HG03520 (cell line): ENCODE data around the gene SNRNP25.

Experiments
- ATAC-seq: cut with Tn5 transposase; IDR thresholded peaks from one replicate; pipeline ENCODE4 v1.9.1; 2021; ENCODE audit warnings: mild to moderate bottlenecking, moderate library complexity; ENCODE audit not compliant: unreplicated experiment

SNRNP25 gene

DNA sequence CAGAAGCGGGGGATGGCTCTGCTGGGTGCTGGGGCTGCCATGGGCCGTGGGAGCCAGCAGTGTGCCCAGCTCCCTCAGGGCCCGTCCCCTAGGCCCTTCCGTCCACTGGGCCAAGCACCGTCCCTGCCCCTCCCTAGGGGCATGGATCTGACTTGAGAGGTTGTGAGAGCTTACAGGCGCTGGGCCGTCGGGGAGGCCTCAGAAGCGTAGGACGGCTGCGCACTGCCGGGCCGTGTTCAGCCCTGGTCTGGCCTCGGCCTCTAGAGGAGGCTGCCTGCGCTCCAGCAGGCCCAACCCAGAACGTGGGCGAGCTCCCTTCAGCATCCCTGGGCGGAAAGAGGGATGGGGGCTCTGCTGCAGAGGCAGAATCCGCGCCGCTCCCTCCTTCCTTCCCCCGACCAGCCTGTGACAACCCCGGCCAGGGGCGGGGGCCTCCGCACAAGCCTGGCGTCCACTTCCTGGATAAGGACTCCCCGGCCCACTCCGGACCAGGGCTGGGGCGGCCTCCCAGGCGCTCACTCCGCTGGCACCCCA lies 23.7 kb downstream of the SNRNP25 start:
- ATAC-seq: peak; percentile 10

DNA sequence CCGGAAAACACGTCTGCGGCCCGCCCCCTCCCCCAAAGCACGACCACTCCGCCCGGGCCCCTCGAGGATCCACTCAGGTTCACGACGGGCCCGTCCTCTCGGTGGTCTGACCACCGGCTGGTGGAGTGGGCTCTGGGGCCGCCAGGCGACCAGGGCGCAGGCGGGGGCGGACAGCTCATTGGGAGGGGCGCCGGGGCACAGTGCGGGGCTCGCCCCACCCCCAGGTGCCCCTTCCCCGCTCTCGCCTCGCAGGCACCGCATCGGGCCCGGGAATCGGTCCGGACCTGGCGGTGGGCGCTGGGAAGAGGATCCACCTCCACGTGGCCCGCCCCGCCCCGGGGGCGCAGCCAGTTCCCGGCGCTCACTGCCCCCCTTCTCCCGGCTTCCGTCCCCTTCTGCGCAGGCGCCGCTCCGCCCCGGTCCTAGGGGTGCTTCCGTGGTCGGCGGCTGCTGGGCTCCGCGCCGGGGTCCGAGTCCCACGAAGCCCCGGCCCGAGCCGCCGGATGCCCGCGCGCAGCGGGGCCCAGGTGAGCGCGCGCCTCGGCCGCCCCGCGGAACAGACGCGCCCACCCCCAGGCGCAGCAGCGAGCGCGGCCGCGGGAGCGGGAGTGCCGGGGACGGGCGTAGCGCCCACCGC lies 24.3 kb downstream of the SNRNP25 start, which contains the start of gene MPG:
Gene MPG, plus strand, starts transcription at position 419 of the 637 bp plus-strand sequence. Its CDS starts 85 bp downstream, at position 504.
- ATAC-seq: peak; percentile 52

DNA sequence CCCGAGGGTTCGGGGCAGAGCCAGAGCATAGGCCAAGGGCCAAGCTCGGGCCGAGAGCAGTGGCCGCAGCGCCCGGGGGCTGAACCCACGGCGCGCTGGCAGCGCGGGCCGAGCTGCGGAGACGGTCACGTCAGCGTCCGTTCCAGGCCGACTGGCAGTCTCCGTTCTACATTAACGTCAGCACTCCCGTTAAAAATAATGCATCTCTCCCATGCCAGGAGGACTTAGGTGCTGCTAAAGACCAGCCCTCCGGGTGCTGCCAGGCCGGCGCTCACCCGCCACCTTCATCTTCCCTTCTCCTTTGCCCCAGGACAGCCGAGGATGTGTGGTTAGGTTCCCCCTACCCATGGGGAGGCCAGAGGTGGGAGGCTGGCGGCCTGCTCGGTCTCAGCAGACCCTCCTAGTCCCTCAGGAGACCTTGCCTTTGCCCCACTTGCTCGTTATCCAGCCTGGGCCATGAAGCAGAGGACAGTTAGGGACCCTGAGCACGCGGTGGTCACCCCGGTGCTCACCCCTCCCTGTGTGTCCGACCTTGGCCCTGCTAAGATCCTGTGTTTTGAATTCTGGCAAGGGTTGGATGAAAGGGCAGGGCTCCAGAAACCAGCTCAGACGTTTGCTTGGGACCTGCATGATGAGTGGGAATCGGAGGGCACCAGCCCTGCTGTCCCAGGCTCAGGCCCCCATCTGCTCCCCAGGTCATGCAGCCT lies 25.0 kb downstream of the SNRNP25 start:
- peak; percentile 21 for ATAC-seq

DNA sequence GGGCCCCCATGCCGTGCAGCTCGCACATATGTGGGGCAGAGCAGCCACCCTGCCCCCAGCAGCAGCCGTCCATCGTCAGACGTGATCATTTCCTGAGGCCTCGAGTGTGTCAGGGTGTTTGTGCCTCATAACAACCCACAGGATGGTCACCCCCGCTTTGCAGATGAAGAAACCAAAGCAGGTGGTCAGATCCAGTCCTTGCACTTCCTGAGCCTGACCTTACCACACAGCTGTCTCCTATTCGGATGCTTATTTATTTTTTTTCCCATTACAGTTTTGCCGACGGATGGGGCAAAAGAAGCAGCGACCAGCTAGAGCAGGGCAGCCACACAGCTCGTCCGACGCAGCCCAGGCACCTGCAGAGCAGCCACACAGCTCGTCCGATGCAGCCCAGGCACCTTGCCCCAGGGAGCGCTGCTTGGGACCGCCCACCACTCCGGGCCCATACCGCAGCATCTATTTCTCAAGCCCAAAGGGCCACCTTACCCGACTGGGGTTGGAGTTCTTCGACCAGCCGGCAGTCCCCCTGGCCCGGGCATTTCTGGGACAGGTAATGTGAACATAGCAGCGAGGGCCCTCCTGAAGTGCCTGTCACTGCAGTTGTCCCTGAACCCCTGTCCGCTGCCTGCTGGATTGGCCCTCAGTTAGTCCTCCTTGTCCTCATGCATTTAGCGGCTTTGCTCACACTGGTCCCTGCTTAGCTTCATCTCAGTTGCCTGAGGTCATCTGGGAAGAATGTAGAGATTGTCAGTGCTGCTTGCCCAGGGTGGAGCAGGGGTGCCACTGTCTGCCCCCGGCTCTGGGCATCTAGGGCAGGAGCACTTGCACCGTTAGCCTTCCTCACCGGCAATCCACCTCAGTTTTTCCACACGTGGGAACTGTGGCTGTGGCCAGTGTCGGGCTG lies 25.8 kb downstream of the SNRNP25 start:
- no peak for ATAC-seq

DNA sequence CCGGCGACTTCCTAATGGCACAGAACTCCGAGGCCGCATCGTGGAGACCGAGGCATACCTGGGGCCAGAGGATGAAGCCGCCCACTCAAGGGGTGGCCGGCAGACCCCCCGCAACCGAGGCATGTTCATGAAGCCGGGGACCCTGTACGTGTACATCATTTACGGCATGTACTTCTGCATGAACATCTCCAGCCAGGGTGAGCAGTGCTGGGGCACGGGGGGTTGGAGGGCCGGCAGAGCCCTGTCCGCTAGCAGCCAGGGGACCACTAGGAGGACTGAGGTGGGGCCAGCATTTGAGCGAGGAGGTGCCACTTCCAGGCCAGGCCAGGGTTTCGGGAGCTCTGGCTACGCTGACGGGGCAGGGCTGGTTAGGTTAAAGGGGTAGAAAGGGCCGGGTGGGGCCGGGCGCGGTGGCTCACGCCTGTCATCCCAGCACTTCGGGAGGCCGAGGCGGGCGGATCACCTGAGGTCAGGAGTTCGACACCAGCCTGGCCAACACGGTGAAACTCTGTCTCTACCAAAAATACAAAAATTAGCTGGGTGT lies 29.5 kb downstream of the SNRNP25 start:
- ATAC-seq: no peak

DNA sequence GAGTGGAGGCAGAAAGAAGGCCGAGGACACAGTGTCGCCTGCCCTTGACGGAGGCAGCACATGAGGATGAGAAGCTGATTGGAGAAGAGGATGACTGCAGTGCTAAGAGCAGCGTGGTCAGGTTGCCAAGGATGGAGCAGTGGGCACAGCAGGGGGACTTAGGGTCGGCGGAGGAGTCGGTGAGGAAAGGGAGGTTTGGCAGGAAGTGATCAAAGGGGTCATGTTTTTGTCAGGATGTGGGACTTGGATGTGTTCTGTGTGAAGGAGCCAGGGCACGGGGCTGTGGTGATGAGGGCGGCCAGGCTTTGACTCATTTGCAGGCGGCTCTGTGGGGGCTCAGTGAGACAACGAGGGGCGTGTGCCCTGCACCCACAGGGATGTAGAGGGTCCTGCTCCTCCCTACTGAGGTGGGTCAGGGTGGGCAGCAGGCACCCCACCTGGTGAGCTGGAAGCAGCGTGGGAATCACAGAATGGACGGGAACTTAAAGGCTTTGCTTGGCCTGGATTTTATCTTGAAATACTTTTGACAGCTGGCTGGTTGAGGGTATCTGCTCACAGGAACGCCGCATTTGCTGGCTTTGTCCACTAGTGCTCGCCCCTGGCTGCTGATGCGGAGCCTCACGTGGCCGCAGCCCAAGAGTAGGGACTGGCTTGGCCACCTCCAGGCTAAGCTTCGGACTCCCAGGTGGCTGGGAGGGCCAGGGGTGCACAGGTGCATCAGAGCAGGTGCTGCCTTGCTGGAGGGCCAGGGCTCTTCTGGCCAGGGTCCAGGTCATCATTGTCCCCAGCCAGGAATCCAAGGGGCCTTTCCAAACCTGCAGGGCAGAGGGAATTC lies 30.4 kb downstream of the SNRNP25 start:
- no peak for ATAC-seq

DNA sequence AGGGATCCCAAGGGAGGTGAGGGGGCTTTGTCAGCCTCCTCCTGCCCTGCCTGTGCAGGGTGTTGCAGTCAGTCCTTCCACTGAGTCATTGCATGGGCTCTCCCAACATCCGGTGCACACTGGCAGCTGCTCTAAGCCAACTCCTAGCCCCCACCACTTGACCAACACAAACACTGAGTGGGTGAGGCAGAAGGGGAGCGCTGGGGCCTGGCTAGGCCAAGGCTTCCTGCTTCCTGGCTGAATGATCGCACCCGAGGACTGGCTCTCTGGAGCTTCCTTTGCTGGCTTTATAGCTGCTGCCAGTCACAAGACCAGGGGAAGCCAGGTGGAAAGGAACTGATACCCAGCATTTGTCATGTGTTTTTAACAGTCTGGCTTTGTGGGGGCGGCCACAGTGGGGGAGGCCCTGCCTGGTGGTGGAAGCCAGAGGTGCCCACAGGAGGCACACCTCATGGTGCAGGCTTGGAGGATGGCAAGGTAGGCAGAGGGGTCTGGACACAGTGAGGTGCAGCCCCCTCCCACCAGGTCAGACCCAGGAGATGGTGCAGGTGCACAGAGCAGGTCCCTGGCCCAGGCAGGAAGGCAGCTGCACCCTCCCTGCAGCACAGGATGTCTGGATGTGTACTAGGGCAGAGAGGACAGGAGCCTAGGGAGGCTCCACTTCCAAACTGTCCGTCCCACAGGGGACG lies 31.2 kb downstream of the SNRNP25 start:
- no peak for ATAC-seq

DNA sequence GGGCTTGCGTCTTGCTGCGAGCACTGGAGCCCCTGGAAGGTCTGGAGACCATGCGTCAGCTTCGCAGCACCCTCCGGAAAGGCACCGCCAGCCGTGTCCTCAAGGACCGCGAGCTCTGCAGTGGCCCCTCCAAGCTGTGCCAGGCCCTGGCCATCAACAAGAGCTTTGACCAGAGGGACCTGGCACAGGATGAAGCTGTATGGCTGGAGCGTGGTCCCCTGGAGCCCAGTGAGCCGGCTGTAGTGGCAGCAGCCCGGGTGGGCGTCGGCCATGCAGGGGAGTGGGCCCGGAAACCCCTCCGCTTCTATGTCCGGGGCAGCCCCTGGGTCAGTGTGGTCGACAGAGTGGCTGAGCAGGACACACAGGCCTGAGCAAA lies 31.8 kb downstream of the SNRNP25 start:
- ATAC-seq: no peak

DNA sequence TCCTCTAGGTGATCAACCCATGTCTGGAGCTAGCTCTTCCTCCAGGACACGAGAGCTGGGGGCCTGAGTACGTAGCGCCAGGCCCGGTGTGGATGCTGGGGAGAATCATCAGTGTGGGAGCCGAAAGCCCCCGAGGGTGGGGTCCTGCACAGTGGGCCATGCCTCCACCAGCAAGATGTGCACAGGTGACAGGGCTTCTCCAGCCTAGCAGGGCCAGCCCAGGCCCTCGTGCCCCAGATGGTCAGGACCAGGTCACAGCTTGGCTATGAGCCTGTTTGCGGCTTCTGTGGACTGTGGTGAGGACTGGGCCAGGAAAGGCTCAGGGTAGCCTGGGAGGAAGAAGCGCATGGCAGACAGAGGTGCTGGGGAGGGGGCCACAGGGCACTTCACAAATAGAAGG lies 32.2 kb downstream of the SNRNP25 start:
- ATAC-seq: no peak

DNA sequence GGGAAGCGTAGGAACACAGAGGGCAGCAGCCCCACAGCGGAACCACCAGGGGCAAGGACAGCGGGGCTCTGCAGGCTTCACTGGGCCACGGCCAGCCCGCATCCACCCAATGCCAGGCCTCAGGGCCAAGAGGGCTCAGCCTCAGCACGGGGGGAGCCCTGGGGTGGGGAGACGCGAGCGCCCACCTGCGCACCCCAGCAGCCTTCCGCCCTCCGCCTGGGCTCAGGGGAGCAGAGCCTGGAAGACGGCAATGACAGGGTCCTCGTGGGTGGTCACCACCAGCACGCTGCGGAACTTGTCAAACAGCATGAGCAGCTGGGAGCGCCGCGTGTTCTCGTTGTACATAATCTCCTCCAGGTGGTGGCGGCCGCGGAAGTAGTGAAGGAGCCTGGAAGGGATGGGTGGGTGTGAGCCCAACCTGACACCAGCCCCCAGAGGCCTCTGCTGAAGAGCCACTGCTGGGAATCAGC lies 32.9 kb downstream of the SNRNP25 start:
- no peak for ATAC-seq

DNA sequence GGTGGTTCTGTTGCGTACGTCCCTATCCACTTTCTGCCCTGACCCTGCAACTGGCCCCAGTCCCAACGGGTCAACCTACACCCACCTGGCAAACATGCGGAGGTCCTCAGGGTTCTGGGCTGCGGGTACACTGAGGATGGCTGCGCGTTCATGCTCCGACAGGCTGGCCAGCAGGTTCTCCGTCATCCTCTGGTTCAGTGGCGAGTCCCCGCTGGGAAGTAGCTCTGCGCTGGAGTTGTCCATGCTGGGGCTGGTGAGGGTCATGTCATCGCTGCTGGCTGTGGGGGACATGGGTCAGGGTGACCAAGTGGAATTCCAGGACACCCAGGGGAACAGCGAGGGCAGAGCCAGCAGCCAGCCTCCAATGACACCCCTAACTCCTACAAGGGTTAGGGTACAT lies 35.0 kb downstream of the SNRNP25 start:
- no peak for ATAC-seq

DNA sequence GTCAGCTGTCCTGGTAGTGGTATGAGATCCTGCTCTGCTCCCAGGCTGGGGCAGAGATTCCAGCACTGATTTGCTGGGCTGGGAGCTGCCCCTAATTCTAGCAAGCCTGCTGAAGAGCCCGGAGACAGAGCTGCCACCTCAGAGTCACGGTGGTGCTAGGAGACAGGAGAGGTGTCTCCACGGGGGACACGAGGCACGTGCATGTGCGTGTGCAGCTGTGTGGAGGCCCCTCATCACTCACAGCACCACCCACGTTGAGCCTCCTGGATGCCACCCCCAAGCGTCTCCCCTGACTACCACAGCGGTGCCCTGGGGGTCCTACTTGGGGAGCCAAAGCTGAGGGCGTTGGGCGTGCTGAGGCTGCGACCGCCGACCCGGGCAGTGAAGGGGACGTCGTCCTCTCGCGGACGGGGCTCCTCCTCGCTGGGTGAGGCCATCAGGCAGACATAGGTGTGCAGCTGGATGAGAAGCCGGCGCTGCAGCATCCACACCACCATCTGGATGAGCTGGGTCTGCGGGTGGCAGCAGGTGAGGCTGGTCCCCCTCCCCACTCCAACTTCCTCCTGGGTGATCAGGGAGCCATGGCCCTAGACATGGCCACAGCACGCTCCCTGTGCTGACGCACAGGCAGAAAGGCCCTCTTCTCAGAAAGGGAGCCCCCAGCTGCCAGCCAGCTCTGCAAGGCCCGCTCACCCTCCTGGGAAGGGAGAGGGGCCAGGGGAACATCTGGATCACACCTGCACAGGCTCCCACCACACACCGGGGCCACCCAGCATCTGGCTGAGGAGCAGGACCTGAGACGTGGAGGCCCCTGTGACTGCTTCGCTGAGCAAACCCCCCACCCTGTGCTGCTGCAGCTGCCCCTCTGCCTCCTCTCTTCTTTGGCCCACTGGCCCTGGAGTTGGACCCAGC lies 36.0 kb downstream of the SNRNP25 start:
- ATAC-seq: no peak

DNA sequence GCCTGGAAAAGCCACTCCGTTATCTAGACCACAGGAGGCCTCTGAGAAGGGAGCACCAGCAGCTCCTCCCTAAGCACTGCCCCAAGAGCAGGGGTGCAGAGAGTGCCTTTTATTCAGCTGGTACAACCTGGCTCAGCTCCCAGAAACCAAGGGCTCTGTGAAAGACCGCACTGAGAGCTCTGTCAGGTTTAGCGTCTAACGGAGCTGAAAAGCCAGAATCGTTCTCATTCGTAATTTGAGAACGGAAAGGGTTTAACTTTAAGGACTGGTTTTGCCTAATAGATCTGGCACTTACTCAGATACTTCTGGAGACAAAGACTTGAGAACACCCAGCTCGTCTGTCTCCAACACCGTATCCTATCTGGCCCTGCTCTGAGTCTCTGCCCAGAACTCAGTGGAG lies 37.9 kb downstream of the SNRNP25 start:
- no peak for ATAC-seq

DNA sequence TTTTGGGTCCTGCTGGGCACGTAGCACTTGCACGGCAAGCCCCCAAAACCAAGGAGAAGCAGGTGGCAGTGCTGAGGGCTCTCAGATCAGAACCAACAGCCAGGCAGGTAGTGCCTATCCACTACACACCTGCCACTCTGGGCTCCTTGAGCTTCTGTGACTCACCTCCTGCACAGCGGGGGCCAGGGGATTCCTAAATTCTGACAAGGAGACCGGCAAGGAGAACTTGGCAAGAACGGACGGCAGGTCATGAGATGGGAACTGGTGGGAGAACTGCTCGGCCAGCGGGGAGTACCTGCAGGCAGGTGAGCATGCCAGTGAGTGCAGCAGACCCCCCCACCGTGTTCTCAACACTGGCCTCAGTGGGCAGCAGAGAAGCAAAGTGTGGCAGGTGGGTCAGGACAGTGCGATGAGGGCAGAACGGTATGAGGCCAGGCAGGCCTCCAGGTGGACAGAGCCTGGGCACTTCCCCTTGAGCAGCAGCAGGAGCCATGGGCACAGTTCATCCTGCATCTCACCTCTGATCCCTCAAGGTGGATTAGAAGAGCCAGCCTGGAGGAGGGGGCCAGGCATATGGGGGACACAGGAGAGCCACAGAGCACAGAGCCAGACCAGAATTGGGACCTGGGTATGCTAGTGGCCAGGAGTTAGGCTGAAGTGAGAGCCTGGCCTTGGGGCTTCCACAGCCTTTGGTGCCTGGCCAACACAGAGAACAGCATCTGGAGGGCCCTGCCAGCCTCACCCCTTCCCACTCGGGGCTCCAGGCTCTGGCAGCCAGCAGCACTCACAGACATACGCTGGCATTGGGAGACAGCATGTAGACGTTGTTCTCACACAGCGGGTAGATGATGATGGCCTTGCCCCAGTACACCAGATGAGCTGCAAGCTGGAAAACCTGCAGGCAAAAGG lies 39.1 kb downstream of the SNRNP25 start:
- ATAC-seq: no peak

DNA sequence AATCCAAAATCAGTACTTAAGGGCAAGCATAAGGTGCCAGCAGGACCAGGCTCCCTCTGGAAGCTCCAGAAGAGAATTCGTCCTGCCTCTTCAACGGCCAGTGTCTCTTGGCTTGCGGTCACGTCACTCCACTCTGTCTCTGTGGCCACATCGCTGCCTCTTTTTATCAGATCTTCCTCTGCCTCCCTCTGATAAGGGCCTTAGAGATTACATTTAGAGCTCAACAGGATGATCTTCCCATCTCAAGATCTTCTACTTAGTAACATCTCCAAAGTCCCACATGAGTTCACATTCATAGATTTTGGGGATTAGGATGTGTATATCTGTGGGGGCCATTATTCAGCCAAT lies 41.3 kb downstream of the SNRNP25 start:
- ATAC-seq: no peak

DNA sequence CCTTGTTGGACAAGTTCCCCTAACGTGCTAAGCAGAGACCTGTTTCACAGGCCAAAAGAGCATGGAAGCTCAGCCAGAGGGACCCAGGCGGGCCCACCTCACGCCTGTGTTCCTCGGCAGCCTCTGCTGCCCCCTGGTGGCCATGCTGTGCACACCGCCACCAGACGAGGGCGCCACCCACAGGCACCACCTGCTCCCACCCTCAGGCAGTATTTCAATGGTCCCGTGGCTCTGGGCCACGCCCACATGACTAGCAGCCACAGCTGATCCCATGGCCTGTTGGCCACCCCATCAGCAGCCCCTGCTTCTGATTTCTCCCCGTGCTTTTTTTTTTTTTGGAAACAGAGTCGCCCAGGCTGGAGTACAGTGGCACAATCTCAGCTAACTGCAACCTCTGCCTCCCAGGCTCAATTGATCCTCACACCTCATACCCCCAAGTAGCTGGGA lies 43.3 kb downstream of the SNRNP25 start:
- no peak for ATAC-seq

DNA sequence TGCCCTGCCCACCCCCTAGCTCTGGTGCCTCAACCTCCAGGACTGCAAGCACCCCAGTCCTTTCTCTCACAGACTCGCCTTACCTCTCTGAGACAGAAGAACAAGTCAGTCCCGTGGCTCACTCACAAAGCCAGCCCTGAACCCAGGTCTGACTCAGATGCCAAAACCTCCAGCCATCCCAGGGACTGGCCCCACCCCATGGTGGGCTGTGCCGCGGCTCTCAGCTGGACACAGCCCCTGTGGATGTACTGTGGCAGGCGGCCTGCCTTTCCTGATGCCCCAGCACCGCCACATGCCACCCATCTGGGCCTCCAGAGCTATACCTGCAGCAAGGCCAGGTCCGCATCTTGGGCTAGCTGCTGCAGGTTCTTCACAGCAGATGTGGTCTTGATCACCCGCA lies 44.2 kb downstream of the SNRNP25 start:
- no peak for ATAC-seq
